ENCODE data around the gene RFESD. TPM values are rescaled to one million over a fixed set of nuclear protein-coding genes. Genes with fewer than 3 reads are reported as not detected.

Gene RFESD
- total and polyA plus RNA-seq, 2 of the 4 experiments (the other 2 are of a cell fraction) = 1.5 to 2.7 TPM

DNA sequence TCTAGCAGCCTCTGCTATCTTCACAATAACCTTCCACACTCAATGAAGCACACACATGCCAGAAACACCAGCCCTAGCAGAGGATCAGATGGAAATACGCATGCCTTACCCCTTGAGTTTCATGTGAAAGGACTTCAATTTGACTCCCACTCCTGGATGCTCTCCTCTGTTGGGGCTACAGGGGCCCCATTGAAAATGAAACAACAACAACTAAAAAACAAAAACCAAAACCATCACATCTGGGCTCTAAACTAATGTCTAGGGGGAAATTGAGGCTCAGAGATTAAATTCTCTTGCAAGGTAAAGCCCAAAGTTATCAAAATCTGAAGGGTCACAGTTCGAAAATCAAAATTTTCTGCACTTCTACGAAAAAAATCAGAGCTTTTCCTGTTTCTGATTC is 7.9 kb upstream of the RFESD start:
- no peaks in the 10 kb centered on the region for H3K79me1 ChIP-seq (ENCODE audit: low read depth in 1 of 2, low read length in 2 of 2)
- no peak overlapping the region for H2AK5ac ChIP-seq (ENCODE audit: low read depth, low read length)
- in situ Hi-C loops (cut with MboI; ENCODE audit: low sequenced_read_pairs) = loop anchor here (25.0 kb wide), 1 partner anchor 674 kb away; no protein-coding TSS in a partner anchor
- H3K27ac ChIP-seq (ENCODE audit: insufficient read depth, low read length) = no peak overlapping the region
- no peak overlapping the region for H3K23ac ChIP-seq (ENCODE audit: low read depth, low read length)
- H3K4ac ChIP-seq (ENCODE audit: low read depth, low read length) = no peak overlapping the region
- no peak overlapping the region; the same call in 1 of the 2 replicates for H3K4me2 ChIP-seq (ENCODE audit: low read depth, low read length)
- no peak overlapping the region for H3K18ac ChIP-seq (ENCODE audit: low read depth, low read length)
- intact Hi-C loops (cut with micrococcal nuclease) = no loop called here
- no peak overlapping the region for H2BK15ac ChIP-seq (ENCODE audit: low read depth, low read length)
- DNase-seq = no peak
- ChIA-PET POLR2A (ENCODE audit: unreplicated experiment) (no interaction called here), CTCF (no interaction called here)
- H2AK9ac ChIP-seq (replicated peaks; ENCODE audit: low read depth, low read length, poor library complexity) = no peak overlapping the region
- no peaks in the 10 kb centered on the region; the same call in 1 of the 2 replicates for H3K27me3 ChIP-seq (ENCODE audit: control insufficient read depth, insufficient read depth, low read length)
- no peaks in the 10 kb centered on the region for H3K4me1 ChIP-seq (ENCODE audit: control insufficient read depth, insufficient read depth, low read length)
- no peak overlapping the region for H2BK20ac ChIP-seq (ENCODE audit: low read depth, low read length)
- H3K9me3 ChIP-seq (ENCODE audit: control insufficient read depth, insufficient read depth, low read length) = no peaks in the 10 kb centered on the region
- ATAC-seq (ENCODE audit: low read depth) = no peak
- H3K9me1 ChIP-seq (ENCODE audit: insufficient read depth, low read length) = no peaks in the 10 kb centered on the region
- H2BK120ac ChIP-seq (ENCODE audit: low read depth, low read length) = no peak overlapping the region
- H3K56ac ChIP-seq (ENCODE audit: extremely low read depth, insufficient read depth, low read length) = no peak overlapping the region
- no TSS peak for BruUV-seq (replicated peaks)
- H3K4me3 ChIP-seq (ENCODE audit: insufficient read depth, low read depth, low read length) = no peak overlapping the region
- no peak overlapping the region for H4K5ac ChIP-seq (ENCODE audit: low read depth, low read length)
- WGBS, 2 experiments (ENCODE audit: extremely low coverage in 2 of 2, insufficient read length in 1 of 2) = 100% methylated on average over 1 of the region's 3 CpGs; no CpG with 5 or more reads in 1 of the 2 experiments
- no peak overlapping the region for H2BK5ac ChIP-seq (ENCODE audit: low read depth, low read length, poor library complexity, severe bottlenecking)
- H4K8ac ChIP-seq (ENCODE audit: low read depth in 2 of 2, low read length in 2 of 2) = peak overlapping the region in 1 of 2 experiments; percentile 42; a peak in 1 of 4 replicates
- H3K9ac ChIP-seq (ENCODE audit: low read depth, low read length) = no peak overlapping the region
- no peak overlapping the region for H4K91ac ChIP-seq (ENCODE audit: insufficient read depth, low read depth, low read length)
- no peaks in the 10 kb centered on the region for H4K20me1 ChIP-seq (ENCODE audit: insufficient read depth, low read length)
- TF ChIP-seq POLR2A (IDR thresholded peaks at IDR 0.05; ENCODE audit: low read depth, low read length) (no peak), BHLHE40 (IDR thresholded peaks at IDR 0.05; ENCODE audit: low read depth, low read length) (no peak), CEBPB (IDR thresholded peaks at IDR 0.05; ENCODE audit: low read depth, low read length) (no peak), RCOR1 (IDR thresholded peaks at IDR 0.05; ENCODE audit: insufficient replicate concordance, low read length) (no peak), RFX5 (IDR thresholded peaks at IDR 0.05; ENCODE audit: low read depth, low read length) (no peak), SMC3 (IDR thresholded peaks at IDR 0.05; ENCODE audit: low read depth, low read length) (no peak), MAFK (IDR thresholded peaks at IDR 0.05; ENCODE audit: low read depth, low read length) (no peak), FOS (IDR thresholded peaks at IDR 0.05; ENCODE audit: low read depth, low read length) (no peak), RAD21 (IDR thresholded peaks at IDR 0.05; ENCODE audit: low read length) (no peak), CHD1 (IDR thresholded peaks at IDR 0.05; ENCODE audit: low read depth, low read length) (no peak)
- TF ChIP-seq, protein P1, sequence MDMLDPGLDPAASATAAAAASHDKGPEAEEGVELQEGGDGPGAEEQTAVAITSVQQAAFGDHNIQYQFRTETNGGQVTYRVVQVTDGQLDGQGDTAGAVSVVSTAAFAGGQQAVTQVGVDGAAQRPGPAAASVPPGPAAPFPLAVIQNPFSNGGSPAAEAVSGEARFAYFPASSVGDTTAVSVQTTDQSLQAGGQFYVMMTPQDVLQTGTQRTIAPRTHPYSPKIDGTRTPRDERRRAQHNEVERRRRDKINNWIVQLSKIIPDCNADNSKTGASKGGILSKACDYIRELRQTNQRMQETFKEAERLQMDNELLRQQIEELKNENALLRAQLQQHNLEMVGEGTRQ (IDR thresholded peaks at IDR 0.05; ENCODE audit: low read depth, low read length) = no peak
- TF ChIP-seq, protein P2, sequence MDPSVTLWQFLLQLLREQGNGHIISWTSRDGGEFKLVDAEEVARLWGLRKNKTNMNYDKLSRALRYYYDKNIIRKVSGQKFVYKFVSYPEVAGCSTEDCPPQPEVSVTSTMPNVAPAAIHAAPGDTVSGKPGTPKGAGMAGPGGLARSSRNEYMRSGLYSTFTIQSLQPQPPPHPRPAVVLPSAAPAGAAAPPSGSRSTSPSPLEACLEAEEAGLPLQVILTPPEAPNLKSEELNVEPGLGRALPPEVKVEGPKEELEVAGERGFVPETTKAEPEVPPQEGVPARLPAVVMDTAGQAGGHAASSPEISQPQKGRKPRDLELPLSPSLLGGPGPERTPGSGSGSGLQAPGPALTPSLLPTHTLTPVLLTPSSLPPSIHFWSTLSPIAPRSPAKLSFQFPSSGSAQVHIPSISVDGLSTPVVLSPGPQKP (IDR thresholded peaks at IDR 0.05; ENCODE audit: borderline replicate concordance, low read depth, low read length) = no peak
- no peak overlapping the region for H2AFZ ChIP-seq (replicated peaks; ENCODE audit: low read length, poor library complexity)
- dilution Hi-C loops (cut with HindIII; ENCODE audit: low sequenced_read_pairs, unreplicated experiment) = no loop called here
- no peak overlapping the region for H3K14ac ChIP-seq (replicated peaks; ENCODE audit: low read depth, low read length)
- no peaks in the 10 kb centered on the region for H3K36me3 ChIP-seq (ENCODE audit: control insufficient read depth, insufficient read depth, low read length)

All from IMR-90 (cell line).